Ammon's horn (tissue), 1 donor: ENCODE measurements around the gene RIC8B.
A peak's percentile ranks its signal among the peaks of the same experiment; 100 is the strongest.
"Not testable (repeated sequence)": the region's sequence is repeated elsewhere in the genome, so short reads cannot be mapped to it uniquely, and the experiment has no call there.

Experiments
- DNase-seq: peaks from one replicate; pipeline ENCODE4 v3.0.0-alpha.2; 2016; ENCODE audit warnings: low spot score

Gene RIC8B, protein sequence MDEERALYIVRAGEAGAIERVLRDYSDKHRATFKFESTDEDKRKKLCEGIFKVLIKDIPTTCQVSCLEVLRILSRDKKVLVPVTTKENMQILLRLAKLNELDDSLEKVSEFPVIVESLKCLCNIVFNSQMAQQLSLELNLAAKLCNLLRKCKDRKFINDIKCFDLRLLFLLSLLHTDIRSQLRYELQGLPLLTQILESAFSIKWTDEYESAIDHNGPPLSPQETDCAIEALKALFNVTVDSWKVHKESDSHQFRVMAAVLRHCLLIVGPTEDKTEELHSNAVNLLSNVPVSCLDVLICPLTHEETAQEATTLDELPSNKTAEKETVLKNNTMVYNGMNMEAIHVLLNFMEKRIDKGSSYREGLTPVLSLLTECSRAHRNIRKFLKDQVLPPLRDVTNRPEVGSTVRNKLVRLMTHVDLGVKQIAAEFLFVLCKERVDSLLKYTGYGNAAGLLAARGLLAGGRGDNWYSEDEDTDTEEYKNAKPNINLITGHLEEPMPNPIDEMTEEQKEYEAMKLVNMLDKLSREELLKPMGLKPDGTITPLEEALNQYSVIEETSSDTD

DNA sequence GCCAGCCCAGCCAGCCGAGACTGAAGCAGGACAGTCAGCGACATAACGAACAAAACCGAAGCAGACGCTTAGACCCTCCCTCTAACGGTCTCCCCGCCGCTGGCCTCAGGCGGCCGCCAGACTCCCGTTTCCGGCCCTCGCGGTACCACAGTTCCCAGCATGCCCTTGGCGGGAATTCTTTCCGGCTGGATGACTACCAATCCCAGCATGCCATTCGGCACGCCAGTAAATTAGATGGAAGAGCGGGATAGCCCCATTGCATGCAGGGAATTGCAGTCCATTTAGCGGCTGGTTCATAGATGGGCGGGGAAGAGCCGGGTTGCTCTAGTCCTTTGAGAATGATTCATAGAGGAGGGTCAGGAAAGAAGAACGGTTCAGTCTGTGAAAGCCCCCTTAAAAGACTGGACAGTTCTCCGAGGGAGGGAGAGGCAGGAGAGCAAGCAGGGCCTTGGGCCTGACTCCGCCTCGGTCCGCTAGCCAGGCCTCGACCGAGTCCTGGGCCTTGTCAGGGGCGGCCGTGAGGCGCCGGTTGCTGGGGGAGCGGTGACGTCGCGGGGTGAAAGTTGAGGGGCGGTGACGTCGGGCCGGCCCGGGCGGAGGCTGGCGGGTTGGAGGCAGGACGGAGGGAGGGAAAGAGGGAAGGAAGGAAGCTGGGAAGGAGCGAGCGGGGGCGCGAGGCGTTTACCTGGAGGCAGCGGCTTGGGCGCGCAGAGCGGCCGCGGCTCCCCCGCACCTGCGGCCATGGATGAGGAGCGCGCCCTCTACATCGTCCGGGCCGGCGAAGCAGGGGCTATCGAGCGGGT, at the start of gene RIC8B:
Gene RIC8B (plus strand): TSS at position 678 of the 803 bp plus-strand sequence. CDS start 64 bp downstream, at position 742.
- peak; percentile 98 for DNase-seq

- DNase-seq = no peak
Observed at GRCh38 chr12:106724934-106725333, 49.5 kb upstream of the RIC8B start.

GRCh38 chr12:106726603-106727202, 47.8 kb upstream of the RIC8B start:
- DNase-seq = not testable (repeated sequence)

GRCh38 chr12:106729611-106730010, 44.9 kb upstream of the RIC8B start:
- DNase-seq = no peak

- DNase-seq = no peak
Observed at GRCh38 chr12:106732890-106733289, 41.6 kb upstream of the RIC8B start.

GRCh38 chr12:106733660-106734059, 40.8 kb upstream of the RIC8B start:
- DNase-seq = no peak

DNA sequence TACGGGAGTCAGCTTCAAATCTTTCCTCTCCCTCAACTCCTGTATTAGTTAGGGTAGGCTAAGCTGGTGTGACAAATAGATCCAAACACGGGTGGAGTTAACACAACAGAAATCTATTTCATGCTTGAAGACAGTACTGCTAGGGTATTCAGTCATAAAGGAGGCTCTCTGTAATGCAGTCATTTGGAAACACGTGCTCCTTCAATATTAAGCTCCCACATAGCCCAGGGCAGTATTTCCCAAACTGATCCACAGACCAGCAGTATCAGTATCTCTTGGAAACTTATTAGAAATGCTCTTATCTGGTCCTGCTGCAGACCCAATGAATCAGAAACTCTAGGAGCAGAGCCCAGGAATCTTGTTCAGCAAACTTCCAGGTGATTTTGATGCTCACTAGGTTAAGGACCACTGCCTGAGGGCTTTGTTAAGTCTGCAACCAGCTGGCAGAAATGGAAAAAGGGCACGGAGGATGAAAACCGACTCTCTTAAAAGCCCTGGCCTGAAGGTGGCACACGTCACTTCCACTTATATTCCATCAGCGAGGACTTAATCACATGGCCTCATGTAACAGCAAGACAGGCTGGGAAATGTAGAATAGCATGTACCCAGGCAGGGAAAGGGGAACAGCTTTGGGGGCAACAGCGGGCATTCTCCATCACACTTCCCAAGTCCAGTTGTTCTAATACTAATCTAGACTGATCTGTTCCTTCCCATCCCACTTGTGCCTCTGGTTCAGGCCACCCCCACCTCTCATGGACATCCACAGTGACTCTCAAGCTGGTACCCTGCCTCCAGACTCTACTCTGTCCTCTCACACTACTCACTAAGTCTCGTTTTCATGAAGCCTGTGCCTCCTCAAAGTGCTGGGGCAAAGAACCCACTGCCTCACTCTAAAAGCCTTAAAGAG, 38.2 kb upstream of the RIC8B start:
- no peak for DNase-seq

DNA sequence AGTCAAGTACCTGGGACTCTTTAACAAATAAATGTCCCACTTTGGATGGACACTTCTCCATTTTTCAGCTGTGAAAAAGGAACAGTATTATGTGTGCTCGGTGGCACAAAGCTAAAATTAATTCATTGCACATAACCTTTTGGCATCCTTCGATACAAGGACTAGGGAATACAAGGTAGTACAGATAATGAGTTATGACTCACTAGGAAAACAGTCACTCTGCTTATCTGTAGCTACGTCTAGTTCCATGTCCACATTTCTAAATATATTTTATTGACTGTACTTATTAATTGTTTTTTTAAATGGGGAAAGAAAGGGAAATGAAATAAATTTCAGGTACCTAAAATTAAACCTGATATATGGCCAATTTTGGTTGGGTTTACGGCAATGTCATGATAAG, 35.2 kb upstream of the RIC8B start:
- no peak for DNase-seq

- no peak for DNase-seq
Observed at GRCh38 chr12:106739815-106740530, 34.5 kb upstream of the RIC8B start.

- DNase-seq = no peak
Observed at GRCh38 chr12:106740818-106741217, 33.7 kb upstream of the RIC8B start.

DNA sequence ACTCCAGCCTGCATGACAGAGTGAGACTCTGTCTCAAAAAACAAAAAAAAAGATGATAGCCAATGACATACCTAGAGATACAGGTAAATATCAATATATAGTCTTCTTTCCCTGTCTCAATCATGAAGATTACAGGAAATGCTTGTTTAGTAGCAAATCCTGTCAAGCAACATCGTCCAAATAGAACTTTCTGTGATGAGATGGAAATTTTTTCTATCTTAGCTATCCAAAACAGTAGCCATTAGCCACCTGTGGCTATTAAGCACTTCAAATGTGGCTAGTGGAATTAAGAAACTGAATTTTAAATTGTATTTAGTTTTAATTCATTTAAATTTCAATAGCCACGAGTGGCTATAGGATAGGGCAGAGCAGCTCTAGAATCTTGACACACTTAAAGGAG, 33.2 kb upstream of the RIC8B start:
- no peak for DNase-seq

DNA sequence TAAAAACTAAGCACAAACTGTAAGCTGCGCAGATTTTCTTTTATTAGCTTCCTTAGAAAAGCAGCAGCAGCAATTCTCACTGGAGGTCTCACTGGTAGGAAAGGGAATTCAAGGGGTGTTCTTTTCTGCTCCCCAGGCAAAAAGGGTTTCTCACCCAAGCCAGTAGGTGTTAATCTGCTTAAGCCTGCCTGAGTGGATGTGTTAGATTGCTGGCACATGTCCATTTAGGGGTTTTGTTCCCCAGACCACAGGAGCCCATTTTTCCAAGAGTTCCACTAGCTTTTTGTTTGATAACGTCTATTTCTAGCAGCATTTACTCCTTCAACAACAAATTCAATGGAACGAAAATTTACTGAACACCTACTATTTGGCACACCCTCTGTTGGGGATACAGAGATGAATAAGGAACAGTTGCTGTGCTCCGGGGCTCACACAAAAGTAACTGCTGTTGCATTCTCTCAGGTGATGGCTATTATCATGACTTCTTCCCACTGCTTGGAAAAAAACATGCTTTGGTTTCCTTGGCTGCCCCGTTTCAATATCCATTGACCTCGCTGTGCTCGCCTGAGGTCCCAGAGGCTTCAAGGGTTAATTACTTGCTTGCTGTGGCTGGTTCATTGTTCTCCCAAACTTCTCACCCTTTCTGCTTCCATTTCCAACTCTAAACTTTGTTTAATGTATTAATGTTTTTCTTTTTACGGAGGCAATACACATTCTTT, 31.1 kb upstream of the RIC8B start:
- no peak for DNase-seq

DNA sequence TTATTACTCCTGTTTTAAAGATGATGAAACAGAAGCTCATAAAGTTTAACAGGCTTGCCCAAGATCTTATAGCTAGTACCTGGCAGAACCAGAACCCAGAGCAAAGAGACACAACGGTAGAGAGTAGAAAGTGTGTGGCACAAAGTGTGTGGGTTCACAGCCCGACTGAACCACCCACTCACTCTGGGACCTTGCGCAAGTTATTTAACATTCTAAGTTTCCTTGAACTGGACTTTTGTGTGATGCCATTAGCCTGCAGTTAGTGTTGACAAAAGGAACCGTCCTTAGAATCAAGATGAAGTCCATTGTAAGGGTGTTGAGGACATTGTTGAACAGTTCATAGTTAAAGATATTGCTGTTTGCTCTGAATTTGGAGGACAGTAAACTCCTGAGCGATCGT, 29.9 kb upstream of the RIC8B start:
- DNase-seq = no peak

- DNase-seq = no peak
Observed at GRCh38 chr12:106745181-106745745, 29.2 kb upstream of the RIC8B start.

DNA sequence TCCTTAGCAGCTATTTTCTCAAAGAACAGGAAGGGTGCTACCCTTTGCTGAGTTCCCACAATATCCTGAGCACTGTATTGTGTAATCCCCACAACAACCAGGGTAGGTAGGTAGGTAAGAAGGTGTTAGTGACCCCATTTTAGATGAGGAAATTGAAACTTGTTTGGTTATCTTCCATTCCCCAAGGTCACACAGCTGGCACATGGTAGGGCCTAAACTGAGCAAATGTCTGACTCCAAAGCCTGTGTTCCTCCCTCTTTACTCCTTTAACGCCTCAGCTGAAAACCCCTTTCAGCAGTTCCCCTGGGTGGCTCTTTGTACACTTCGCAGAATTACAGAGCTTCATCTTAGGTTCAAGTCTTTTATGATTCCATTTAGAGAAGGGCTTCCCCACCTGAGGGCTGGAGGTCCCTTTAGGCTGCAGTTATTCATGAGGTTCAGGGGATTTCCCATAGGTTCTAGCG, 26.5 kb upstream of the RIC8B start:
- DNase-seq = no peak

- DNase-seq = no peak
Observed at GRCh38 chr12:106750524-106750923, 24.0 kb upstream of the RIC8B start.

GRCh38 chr12:106753526-106753925, 21.0 kb upstream of the RIC8B start:
- no peak for DNase-seq

DNA sequence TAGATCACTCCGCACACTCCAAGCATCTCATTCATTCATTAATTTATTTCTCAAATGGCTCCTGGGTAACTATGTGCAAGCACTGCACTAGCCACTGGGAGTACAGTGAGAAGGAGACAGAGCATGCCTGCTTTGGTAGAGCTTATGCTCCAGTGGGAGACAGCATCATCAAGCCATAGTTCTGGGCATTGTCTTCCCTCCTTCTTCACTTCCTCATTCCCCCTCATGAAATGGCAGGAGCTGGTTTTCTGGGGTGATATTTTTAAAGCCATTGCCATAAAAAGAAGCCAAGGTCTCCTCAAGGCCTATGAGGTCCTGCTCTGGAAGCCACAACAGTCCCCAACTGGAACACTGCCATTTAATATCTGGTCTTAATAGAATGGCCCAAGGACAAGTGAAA, 20.2 kb upstream of the RIC8B start:
- DNase-seq = no peak

DNA sequence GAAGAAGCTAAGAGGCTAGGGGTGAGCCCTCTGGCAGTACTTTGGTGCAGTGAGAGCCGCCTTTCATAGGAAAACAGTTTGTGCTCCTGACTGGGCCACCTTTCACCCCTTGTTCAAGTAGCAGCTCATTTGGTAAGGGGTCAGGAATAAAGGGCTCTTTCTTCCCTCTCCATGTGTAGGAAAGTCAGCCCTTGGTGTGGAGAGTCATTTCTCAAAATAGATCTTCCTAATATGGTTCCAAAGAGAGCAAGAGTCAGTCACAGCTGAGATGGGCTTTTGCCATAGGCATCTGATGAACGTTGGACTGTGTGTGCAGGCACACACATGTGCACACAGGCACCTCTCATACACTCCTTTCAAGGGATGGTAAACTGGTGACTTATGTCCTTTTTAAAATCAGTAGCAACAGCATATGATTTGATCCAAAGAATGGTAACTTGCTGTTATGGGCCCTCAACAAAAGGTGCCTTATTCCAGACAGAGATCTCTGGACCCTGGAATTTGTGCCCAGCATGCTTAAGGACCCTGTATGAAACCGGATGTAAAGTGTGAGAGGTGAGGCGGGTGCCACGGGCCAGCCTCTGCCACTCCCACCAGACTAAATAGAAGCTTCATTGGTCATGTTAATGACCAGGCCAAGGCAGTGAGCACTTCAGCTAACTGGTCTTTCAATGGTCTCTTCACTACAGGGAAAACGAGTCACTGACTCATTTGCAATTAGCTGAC, 16.7 kb upstream of the RIC8B start:
- DNase-seq = no peak
